HG03460 (cell line): ENCODE measurements around the gene UBN1.
"Not testable (repeated sequence)": the region's sequence is repeated elsewhere in the genome, so short reads cannot be mapped to it uniquely, and the experiment has no call there.

ENCODE experiments used
- ATAC-seq: cut with Tn5 transposase; IDR thresholded peaks from one replicate; pipeline ENCODE4 v1.9.1; 2021; ENCODE audit not compliant: unreplicated experiment

The UBN1 gene

GRCh38 chr16:4884972-4885874 lies 37.9 kb downstream of the UBN1 start:
- no peak for ATAC-seq

- no peak for ATAC-seq
Observed at GRCh38 chr16:4886151-4886550, 38.9 kb downstream of the UBN1 start.

GRCh38 chr16:4888428-4889135 lies 41.3 kb downstream of the UBN1 start:
- ATAC-seq = no peak

GRCh38 chr16:4890026-4890425 lies 42.7 kb downstream of the UBN1 start:
- no peak for ATAC-seq

GRCh38 chr16:4890686-4891085 lies 43.4 kb downstream of the UBN1 start:
- no peak for ATAC-seq

- no peak for ATAC-seq
Observed at GRCh38 chr16:4891097-4891885, 44.0 kb downstream of the UBN1 start.

GRCh38 chr16:4891886-4892216 lies 44.6 kb downstream of the UBN1 start:
- ATAC-seq = no peak

- ATAC-seq = no peak
Observed at GRCh38 chr16:4892361-4893102, 45.3 kb downstream of the UBN1 start.

GRCh38 chr16:4893103-4893862 lies 46.0 kb downstream of the UBN1 start:
- ATAC-seq = no peak

- ATAC-seq = no peak
Observed at GRCh38 chr16:4894276-4895150, 47.2 kb downstream of the UBN1 start.

GRCh38 chr16:4895366-4895765 lies 48.1 kb downstream of the UBN1 start:
- no peak for ATAC-seq

- ATAC-seq = not testable (repeated sequence)
Observed at GRCh38 chr16:4896761-4897160, 49.5 kb downstream of the UBN1 start.

- no peak for ATAC-seq
Observed at GRCh38 chr16:4897328-4897727, 50.0 kb downstream of the UBN1 start.

- ATAC-seq = no peak
Observed at GRCh38 chr16:4898811-4899473, 51.7 kb downstream of the UBN1 start.

- ATAC-seq = no peak
Observed at GRCh38 chr16:4899474-4899846, 52.2 kb downstream of the UBN1 start.

- ATAC-seq = no peak
Observed at GRCh38 chr16:4900036-4900435, 52.8 kb downstream of the UBN1 start.

- ATAC-seq = no peak
Observed at GRCh38 chr16:4900750-4901149, 53.5 kb downstream of the UBN1 start.

- no peak for ATAC-seq
Observed at GRCh38 chr16:4902038-4902437, 54.8 kb downstream of the UBN1 start.
